IMR-90 (cell line): ENCODE data around the gene CUL4A. TPM values are rescaled to one million over a fixed set of nuclear protein-coding genes. Genes with fewer than 3 reads are reported as not detected.

Experiments used
- ATAC-seq: fragments of 200-7000 bp; cut with Tn5 transposase; 2 replicates; pipeline ENCODE4 v1.9.1; 2020; ENCODE audit warnings: low read depth, mild to moderate bottlenecking, moderate library complexity
- BruUV-seq: library from RNA; stranded (reverse); fragments of 400-500 nt; replicated peaks from 2 replicates; lab custom pipeline; 2021; lab: Mats Ljungman, UMichigan
- CTCF ChIA-PET: fragments of 300-600 bp; formaldehyde crosslinking; extraction: SDS; loops from one replicate; lab custom pipeline; 2021; ENCODE audit warnings: antibody characterized with exemption; lab: Yijun Ruan, JAX
- POLR2A ChIA-PET: fragments of 300-600 bp; sonication (Branson Sonifier 250); formaldehyde crosslinking; loops from one replicate; lab custom pipeline; 2022; ENCODE audit warnings: antibody characterized with exemption; ENCODE audit not compliant: unreplicated experiment; lab: Charles Lee
- DNase-seq: peaks from one replicate; pipeline ENCODE4 v3.0.0; 2013
- H2AFZ ChIP-seq: replicated peaks from 2 replicates; pipeline ENCODE3; 2013; ENCODE audit warnings: low read length, mild to moderate bottlenecking; ENCODE audit not compliant: poor library complexity
- H2AK5ac ChIP-seq: 2 replicates; pipeline ENCODE4 v1.6.1; 2013; ENCODE audit warnings: low read depth, low read length, inconsistent platforms
- H2AK9ac ChIP-seq: replicated peaks from 2 replicates; pipeline ENCODE3; 2013; ENCODE audit warnings: mild to moderate bottlenecking, low read depth, low read length, moderate library complexity; ENCODE audit not compliant: poor library complexity
- H2BK120ac ChIP-seq: 2 replicates; pipeline ENCODE4 v1.6.1; 2013; ENCODE audit warnings: low read depth, low read length, inconsistent platforms
- H2BK15ac ChIP-seq: 3 replicates; pipeline ENCODE4 v1.6.1; 2013; ENCODE audit warnings: low read depth, low read length, inconsistent platforms
- H2BK20ac ChIP-seq: 2 replicates; pipeline ENCODE4 v1.6.1; 2013; ENCODE audit warnings: low read depth, mild to moderate bottlenecking, inconsistent platforms, low read length, moderate library complexity
- H2BK5ac ChIP-seq: 2 replicates; pipeline ENCODE4 v1.6.1; 2013; ENCODE audit warnings: mild to moderate bottlenecking, low read depth, low read length, inconsistent platforms; ENCODE audit not compliant: poor library complexity, severe bottlenecking
- H3K14ac ChIP-seq: replicated peaks from 2 replicates; pipeline ENCODE4 v1.6.1; 2013; ENCODE audit warnings: low read depth, low read length, inconsistent platforms
- H3K18ac ChIP-seq: 2 replicates; pipeline ENCODE4 v1.6.1; 2013; ENCODE audit warnings: low read depth, low read length, control low read depth
- H3K23ac ChIP-seq: 2 replicates; pipeline ENCODE4 v1.6.1; 2013; ENCODE audit warnings: low read depth, low read length, inconsistent platforms
- H3K27ac ChIP-seq: 2 replicates; pipeline ENCODE4 v1.5.1; 2013; ENCODE audit warnings: mild to moderate bottlenecking, control low read depth, low read length; ENCODE audit not compliant: insufficient read depth
- H3K27me3 ChIP-seq: 2 replicates; pipeline ENCODE4 v1.6.1; 2013; ENCODE audit warnings: low read length; ENCODE audit not compliant: control insufficient read depth, insufficient read depth
- H3K36me3 ChIP-seq: 2 replicates; pipeline ENCODE4 v1.6.1; 2013; ENCODE audit warnings: low read length, mixed read lengths; ENCODE audit not compliant: control insufficient read depth, insufficient read depth
- H3K4ac ChIP-seq: 2 replicates; pipeline ENCODE4 v1.6.1; 2013; ENCODE audit warnings: low read depth, low read length, inconsistent platforms
- H3K4me1 ChIP-seq: 2 replicates; pipeline ENCODE4 v1.6.1; 2013; ENCODE audit warnings: low read length, mixed read lengths; ENCODE audit not compliant: control insufficient read depth, insufficient read depth
- H3K4me2 ChIP-seq: 2 replicates; pipeline ENCODE4 v1.6.1; 2013; ENCODE audit warnings: low read depth, mild to moderate bottlenecking, control low read depth, low read length, moderate library complexity
- H3K4me3 ChIP-seq: 2 replicates; pipeline ENCODE4 v1.5.1; 2013; ENCODE audit warnings: low read depth, mild to moderate bottlenecking, control low read depth, low read length, moderate library complexity; ENCODE audit not compliant: insufficient read depth
- H3K56ac ChIP-seq: 2 replicates; pipeline ENCODE4 v1.6.1; 2013; ENCODE audit warnings: low read length, inconsistent platforms; ENCODE audit not compliant: insufficient read depth; ENCODE audit errors: extremely low read depth
- H3K79me1 ChIP-seq, 2 experiments: 2 replicates each; pipeline ENCODE4 v1.6.1; 2013; ENCODE audit warnings: low read length in 2 of 2, inconsistent platforms in 1 of 2, low read depth in 1 of 2
- H3K9ac ChIP-seq: 2 replicates; pipeline ENCODE4 v1.6.1; 2013; ENCODE audit warnings: low read depth, low read length, control low read depth
- H3K9me1 ChIP-seq: 2 replicates; pipeline ENCODE4 v1.6.1; 2013; ENCODE audit warnings: low read length, inconsistent platforms; ENCODE audit not compliant: insufficient read depth
- H3K9me3 ChIP-seq: 2 replicates; pipeline ENCODE4 v1.6.1; 2013; ENCODE audit warnings: low read length; ENCODE audit not compliant: control insufficient read depth, insufficient read depth
- H4K20me1 ChIP-seq: 2 replicates; pipeline ENCODE4 v1.6.1; 2013; ENCODE audit warnings: low read length, inconsistent platforms; ENCODE audit not compliant: insufficient read depth
- H4K5ac ChIP-seq: 2 replicates; pipeline ENCODE4 v1.6.1; 2013; ENCODE audit warnings: mild to moderate bottlenecking, low read depth, low read length, control low read depth
- H4K8ac ChIP-seq, 2 experiments: 2 replicates each; pipeline ENCODE4 v1.6.1; 2013; ENCODE audit warnings: low read depth in 2 of 2, low read length in 2 of 2, control low read depth in 1 of 2, inconsistent platforms in 1 of 2
- H4K91ac ChIP-seq: 2 replicates; pipeline ENCODE4 v1.6.1; 2013; ENCODE audit warnings: low read depth, low read length, inconsistent platforms; ENCODE audit not compliant: insufficient read depth
- WGBS, 2 experiments: methylation state at CpG; one replicate each; pipeline versions ENCODE4 v1.1.5 to v1.1.7; 2013; ENCODE audit warnings: missing lambda C conversion rate in 2 of 2; ENCODE audit not compliant: insufficient read length in 1 of 2; ENCODE audit errors: extremely low coverage in 2 of 2; 5-methylcytosine and 5-hydroxymethylcytosine counted together
- dilution Hi-C: fragments of 300-500 bp; cut with HindIII; formaldehyde crosslinking; loops from one replicate; pipeline ENCODE4 v1.14.3; 2018; ENCODE audit warnings: low sequenced_read_pairs; ENCODE audit not compliant: unreplicated experiment
- in situ Hi-C: fragments of 300-500 bp; cut with MboI; formaldehyde crosslinking; loops from 3 replicates; pipeline ENCODE4 v1.14.3; 2019; ENCODE audit warnings: low sequenced_read_pairs, inconsistent platforms, mixed read lengths
- intact Hi-C: fragments of 100-400 bp; cut with micrococcal nuclease; formaldehyde crosslinking; loops from 2 replicates; pipeline ENCODE4 v1.10.0; 2022
- polyA plus RNA-seq, 3 experiments: library from polyadenylated mRNA; depleted of rRNA; stranded (reverse); fragments of >200 nt; gene quantifications; 2 replicates each; pipeline ENCODE4 v1.2.3, GENCODE V29; 2012; ENCODE audit warnings: low replicate concordance in 1 of 3
- total RNA-seq: library from RNA; depleted of rRNA; stranded (reverse); fragments of >200 nt; gene quantifications from 2 replicates; pipeline ENCODE4 v1.2.3, GENCODE V29; 2012
- TF ChIP-seq, protein P1 (sequence below): fragments of 150-350 bp; IDR thresholded peaks from 2 replicates; pipeline ENCODE4 v1.6.1; 2017; ENCODE audit warnings: mild to moderate bottlenecking, antibody characterized with exemption, low read length, low read depth

The CUL4A gene
- total and polyA plus RNA-seq, 2 of the 4 experiments (the other 2 are of a cell fraction): 86.0 to 146 TPM

DNA sequence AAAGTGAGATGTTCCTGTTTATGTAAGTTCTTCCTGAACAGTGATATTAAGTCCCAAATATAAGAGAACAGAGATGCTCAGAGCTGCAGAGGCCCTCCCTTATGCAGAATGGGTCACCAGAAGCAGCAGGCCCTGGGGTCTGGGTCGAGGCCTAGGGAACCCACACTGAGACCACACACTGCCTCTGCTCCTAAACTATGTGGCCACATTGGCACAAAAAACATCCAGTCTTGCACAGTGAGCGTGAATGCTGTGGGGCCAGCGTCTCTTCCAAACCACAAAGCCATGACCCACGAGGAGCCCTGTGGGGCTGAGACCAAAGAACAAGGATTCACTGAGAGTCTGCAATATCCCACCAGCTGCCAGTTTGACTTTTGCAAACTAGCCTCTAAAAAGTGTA lies 27.4 kb upstream of the CUL4A start:
- intact Hi-C loops: no loop called here
- H3K9me1 ChIP-seq: peaks cover 14% of the 10 kb centered on the region
- H2AK5ac ChIP-seq: peak overlapping the region; percentile 52; the same call in 1 of the 2 replicates
- H3K56ac ChIP-seq: no peak overlapping the region
- H3K79me1 ChIP-seq: peaks cover 29 to 61% of the 10 kb centered on the region in 2 experiments
- peak overlapping the region; percentile 68 for H2BK120ac ChIP-seq
- no peak overlapping the region; the same call in 1 of the 2 replicates for H3K18ac ChIP-seq
- no peak overlapping the region for H3K9ac ChIP-seq
- peaks cover 44% of the 10 kb centered on the region for H3K36me3 ChIP-seq
- peak overlapping the region; percentile 77 for H3K4ac ChIP-seq
- dilution Hi-C loops: no loop called here
- H2BK20ac ChIP-seq: peak overlapping the region; percentile 18
- no TSS peak for BruUV-seq
- H3K23ac ChIP-seq: peak overlapping the region; percentile 85
- TF ChIP-seq, protein P1, sequence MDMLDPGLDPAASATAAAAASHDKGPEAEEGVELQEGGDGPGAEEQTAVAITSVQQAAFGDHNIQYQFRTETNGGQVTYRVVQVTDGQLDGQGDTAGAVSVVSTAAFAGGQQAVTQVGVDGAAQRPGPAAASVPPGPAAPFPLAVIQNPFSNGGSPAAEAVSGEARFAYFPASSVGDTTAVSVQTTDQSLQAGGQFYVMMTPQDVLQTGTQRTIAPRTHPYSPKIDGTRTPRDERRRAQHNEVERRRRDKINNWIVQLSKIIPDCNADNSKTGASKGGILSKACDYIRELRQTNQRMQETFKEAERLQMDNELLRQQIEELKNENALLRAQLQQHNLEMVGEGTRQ: no peak
- H4K5ac ChIP-seq: peak overlapping the region; percentile 12; the same call in 1 of the 2 replicates
- in situ Hi-C loops: no loop called here
- no peaks in the 10 kb centered on the region for H4K20me1 ChIP-seq
- no peaks in the 10 kb centered on the region for H3K9me3 ChIP-seq
- peak overlapping the region; percentile 63 for H3K27ac ChIP-seq
- no peak overlapping the region for H3K4me2 ChIP-seq
- POLR2A ChIA-PET: no interaction called here
- 95% methylated on average over 3 of the region's 4 CpGs; no CpG with 5 or more reads in 1 of the 2 experiments for WGBS, 2 experiments
- H2AK9ac ChIP-seq: peak overlapping the region; percentile 25
- H2BK5ac ChIP-seq: peak overlapping the region; percentile 56
- H3K4me1 ChIP-seq: peaks cover 25% of the 10 kb centered on the region
- H4K91ac ChIP-seq: peak overlapping the region; percentile 48
- no peak overlapping the region for H3K4me3 ChIP-seq
- peak overlapping the region; percentile 61 for H3K14ac ChIP-seq
- ATAC-seq (no peak), DNase-seq (no peak)
- H2AFZ ChIP-seq: no peak overlapping the region
- peak overlapping the region; percentile 67; the same call in 2 of the 3 replicates for H2BK15ac ChIP-seq
- peak overlapping the region; percentile 21 to 59; a peak in 2 of 4 replicates for H4K8ac ChIP-seq
- CTCF ChIA-PET: no interaction called here
- no peaks in the 10 kb centered on the region for H3K27me3 ChIP-seq
